Measurements from ENCODE around the gene ARHGEF10L.

DNA sequence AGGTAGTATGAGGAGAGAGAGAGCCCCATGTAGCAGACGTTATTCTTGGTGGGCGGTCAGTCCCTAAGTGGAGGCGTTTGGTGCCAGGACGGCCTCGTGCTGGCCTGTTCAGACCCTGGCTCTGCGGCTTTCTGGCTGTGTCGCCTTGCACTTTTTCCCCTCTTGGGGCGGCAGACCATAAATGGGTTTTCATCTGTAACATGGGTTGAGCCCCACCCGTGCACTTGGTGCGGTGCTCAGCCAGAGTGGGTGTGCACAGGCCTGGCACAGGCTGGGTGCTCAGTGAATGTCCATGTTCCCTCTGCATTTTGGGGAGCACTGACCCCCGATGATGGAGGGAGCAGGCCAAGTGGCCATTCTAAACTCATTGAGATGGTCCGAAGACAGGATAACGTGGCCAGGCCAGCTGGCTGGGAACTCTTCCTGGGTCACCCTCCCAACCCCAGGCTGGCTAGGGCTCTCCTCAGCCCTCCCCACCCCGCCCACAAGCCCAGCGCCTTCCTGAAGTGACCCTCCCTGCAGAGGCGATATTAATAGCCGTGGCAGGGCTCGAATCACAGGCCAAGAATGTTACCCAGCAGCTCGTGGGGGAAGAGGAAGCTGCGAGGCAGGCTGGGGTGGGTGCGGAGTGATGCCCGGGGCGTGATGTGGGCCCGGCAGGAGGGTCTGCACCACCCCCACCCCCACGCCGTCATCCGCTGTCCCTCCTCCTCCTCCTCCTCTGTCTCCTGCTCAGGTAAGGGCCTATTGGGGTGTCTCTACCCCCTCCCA lies 78.5 kb downstream of the ARHGEF10L start:
- TF ChIP-seq, protein P1, sequence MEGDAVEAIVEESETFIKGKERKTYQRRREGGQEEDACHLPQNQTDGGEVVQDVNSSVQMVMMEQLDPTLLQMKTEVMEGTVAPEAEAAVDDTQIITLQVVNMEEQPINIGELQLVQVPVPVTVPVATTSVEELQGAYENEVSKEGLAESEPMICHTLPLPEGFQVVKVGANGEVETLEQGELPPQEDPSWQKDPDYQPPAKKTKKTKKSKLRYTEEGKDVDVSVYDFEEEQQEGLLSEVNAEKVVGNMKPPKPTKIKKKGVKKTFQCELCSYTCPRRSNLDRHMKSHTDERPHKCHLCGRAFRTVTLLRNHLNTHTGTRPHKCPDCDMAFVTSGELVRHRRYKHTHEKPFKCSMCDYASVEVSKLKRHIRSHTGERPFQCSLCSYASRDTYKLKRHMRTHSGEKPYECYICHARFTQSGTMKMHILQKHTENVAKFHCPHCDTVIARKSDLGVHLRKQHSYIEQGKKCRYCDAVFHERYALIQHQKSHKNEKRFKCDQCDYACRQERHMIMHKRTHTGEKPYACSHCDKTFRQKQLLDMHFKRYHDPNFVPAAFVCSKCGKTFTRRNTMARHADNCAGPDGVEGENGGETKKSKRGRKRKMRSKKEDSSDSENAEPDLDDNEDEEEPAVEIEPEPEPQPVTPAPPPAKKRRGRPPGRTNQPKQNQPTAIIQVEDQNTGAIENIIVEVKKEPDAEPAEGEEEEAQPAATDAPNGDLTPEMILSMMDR (IDR thresholded peaks at IDR 0.05; ENCODE audit: insufficient read depth, low read length) = no peak
- TF ChIP-seq GABPA (IDR thresholded peaks at IDR 0.05; ENCODE audit: low read depth) = no peak
- TF ChIP-seq POLR2AphosphoS5 (IDR thresholded peaks at IDR 0.05; ENCODE audit: low read depth) = no peak
- TF ChIP-seq SPI1 (IDR thresholded peaks at IDR 0.05; ENCODE audit: borderline replicate concordance, low read depth) = no peak
